GM19397 (cell line): ENCODE results near the gene FGA.
"Not testable (repeated sequence)": the region's sequence is repeated elsewhere in the genome, so short reads cannot be mapped to it uniquely, and the experiment has no call there.

Experiments
- ATAC-seq: cut with Tn5 transposase; IDR thresholded peaks from one replicate; pipeline ENCODE4 v1.9.1; 2021; ENCODE audit warnings: mild to moderate bottlenecking, moderate library complexity; ENCODE audit not compliant: unreplicated experiment

Gene FGA

DNA sequence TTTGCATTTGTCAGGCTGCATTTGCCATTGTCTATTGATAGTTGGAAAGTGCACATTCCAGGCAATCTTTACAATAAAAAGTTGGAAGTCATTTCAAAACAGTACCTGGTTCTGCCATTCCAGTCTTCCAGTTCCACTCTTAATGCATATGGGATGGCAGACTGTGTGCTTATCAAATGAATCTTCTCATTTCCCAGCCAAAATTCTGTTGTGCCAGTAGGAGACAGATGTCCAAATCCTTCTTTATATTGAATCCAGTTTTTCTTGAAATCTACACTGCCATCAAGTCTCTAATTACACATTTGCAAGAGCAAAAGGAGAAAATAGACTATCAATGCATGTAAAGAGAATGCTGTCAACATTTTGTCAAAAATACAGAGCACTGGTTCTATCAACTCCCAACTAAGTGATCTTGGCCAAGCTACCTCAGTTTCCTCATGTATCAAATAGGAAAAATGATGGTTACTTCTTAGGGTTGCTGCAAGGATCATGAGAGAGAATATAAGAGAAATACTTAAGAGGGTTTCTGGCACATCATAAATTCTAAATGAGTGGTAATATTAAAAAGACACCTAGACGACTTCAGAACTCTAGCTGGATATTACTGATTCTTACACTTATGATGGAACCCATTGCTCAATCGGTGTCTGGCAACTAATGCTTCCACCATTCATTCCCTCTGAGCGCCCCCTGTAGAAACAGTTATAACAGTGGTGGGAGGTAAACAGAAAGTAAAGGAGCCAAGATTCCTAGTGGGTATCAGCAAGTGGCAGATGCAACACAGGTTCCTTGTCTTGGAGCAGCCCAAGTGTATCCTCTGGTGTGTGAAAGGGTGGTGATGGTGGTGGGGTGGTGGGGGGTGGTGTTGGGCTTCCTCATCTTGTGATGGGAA is 18.1 kb upstream of the FGA start:
- ATAC-seq: no peak

DNA sequence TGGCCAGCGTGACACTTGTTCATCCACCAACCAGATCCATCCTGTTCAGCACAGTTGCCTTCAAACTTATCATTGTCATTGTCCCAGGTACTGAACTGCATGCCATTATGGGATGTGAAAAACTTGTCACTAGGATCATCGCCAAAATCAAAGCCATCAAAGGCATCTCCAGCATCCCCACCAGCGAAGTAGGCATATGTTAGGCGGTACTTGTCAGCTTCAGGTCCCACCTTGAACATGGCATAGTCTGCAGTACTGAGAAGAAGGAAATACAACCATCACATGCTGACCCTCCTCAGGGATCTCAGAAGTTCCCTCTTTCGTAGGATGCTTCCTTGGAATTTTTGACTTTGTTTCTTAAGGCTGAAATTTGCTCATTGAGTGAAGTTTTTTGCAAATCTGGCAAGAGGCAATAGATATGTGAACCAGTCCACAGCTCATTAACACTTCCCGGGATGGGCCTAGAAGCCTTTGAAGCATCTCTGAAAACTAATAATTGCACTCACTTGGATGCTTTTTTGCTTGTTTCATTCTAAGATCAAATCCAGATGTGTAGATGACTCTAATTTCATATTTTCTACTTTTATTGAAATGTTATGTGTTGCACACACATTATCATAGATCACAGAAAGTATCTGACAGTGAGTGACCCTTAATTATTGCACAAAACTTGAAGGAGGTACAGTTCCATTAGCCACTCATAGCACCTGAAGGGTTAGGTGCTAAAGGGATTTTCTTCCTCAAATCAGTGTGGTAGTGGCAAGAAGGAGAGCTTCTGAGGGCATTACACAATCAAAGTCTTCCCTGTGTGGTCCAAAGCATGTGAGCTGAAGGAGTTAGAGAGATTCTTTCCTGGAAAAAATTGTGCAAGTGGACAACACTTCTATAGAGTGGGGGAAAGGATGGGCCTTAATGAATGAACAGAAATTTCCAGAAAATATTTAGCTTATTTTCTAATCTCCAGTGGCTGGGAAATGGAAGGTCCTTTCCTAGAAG is 16.5 kb upstream of the FGA start:
- no peak for ATAC-seq

DNA sequence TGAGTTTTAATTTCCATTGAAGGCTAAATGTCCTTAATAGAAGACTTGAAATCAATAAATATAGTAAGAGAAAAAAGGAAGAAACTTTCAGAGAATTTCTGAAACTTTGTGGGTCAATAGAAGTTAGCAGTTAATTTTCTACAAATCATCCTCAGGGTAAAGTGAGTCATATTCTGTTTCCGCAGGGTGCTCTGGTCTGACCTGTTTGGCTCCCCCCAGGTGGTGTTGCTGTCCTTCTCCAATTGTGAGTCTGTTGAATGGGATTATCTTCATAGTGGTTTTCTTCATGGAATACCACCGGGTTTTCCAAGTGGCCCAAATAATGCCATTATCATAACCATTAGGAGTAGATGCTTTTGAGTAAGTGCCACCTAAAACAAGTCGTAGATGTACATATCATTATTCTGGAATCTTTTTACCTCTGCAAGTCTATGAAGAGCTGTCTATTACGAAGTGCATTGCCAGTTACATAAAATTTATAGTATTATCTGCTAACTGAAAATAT is 14.2 kb upstream of the FGA start:
- ATAC-seq: no peak

DNA sequence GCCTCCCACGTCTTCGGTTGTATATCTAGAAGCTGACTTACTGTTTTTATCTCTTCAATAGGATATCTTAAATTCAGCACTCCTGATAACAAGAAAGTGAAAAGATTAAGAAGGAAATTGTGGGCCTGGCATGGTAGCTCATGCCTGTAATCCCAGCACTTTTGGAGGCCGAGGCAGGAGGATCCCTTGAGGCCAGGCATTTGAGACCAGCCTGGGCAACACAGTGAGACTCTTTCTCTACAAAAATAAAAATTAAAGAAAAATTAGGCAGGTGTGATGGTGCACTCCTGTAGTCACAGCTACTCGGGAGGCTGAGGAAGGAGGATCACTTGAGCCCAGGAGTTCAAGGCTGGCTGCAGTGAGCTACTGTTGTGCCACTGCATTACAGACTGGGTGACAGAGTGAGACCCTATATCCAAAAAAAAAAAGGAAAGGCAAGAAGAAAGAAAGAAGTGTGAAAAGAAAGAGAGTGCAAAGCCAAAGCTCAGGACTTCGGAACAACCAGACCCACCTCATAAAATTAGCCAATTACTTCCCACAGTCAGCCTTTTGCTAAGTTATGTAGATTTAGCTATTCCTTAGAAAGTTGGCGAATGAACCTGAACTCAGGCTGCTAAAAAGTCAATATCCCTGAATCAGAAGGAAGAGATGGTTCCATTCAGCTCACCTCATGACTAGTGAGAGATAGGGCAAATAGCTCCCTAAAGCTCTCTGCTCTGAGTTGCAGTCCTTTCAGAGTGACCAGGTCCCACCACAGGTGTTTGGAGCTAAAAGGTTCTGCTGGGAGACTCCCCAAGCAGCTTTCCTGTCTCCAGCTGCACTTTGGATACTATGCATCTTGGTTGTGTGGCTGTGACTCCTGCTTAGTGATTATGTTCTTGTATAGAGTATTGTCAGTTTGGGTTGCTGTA is 12.7 kb upstream of the FGA start:
- ATAC-seq: no peak

DNA sequence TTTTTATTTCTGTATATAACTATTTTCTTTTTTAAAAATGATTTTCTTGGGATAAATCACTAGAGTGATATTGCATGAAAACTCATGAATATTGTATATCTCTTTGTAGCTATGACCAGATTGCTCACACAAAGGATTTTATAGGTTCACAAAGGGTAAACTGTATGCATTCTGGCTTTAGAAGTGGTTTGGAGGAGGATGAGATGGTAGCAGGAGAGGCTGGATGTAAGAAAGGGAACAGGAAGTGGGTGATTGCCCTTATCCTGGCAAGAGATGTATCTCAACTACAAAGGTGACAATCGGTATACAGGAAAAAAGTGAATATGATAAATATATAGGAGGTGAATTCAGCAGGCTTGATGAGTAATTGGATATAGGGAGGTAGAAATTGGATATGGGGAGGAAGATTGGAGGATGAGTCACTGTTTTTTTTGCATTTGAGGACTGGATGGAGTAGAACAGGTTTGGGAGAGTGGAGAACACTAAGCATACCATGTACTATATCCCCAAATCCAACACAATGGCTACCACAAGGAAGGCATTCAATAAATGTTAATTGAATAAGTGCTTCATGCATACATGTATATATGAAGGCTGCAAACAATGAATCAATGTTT is 12.0 kb upstream of the FGA start:
- ATAC-seq: no peak

DNA sequence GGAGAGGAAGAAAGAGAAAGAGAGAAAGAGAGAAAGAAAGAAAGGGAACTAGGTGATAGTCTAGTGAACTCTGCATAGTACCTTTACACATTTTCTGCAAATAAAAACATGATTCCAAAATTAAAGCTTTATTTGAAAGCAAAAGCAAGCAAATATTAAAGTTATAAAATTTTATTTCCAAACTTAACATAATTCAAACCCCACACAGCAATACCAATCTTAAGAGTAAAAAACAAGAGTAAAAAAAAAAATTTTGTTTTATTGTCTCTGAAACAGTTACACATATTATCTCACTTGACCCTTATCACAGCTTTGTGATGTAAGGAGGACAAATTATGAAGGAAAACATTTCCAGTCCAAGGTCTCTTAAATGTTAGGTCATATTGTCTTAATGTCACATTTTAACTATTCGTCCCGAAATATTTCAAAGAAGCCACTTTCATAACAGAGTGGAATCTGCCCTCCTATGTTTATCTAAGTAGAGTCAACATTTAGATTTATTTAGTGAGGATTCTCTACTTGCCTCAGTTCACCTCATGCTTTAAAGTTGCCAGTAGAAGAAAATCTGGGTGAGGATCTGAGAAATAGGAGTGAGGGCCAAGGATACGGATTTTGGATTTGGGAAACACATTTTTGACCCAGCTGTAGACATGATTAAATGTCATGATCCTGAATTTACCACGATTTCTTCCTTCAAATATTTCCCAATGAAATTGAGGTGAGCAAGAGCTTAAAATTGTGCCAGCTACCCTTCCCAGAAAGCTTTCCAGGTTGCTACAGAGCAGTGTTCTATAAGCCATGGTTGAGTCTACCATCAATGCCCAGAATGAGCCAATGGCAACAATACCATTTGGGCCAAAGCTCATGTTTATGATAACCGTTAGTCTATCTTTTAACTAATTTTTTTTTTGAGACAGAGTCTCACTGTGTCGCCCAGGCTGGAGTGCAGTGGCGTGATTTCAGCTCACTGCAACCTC is 7.5 kb upstream of the FGA start:
- ATAC-seq: no peak

DNA sequence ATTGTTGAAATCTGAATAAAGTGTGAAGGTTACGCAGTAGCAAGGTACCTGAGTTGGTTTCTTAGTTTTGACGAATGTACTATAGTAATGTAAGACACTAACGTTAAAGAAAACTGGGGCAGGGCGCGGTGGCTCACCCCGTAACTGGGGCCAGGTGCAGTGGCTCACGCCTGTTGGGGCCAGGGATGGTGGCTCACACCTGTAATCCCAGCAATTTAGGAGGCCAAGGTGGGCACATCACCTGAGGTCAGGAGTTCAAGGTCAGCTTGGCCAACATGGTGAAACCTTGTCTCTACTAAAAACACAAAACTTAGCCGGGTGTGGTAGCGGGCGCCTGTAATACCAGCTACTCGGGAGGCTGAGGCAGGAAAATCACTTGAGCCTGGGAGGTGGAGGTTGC is 6.7 kb upstream of the FGA start:
- ATAC-seq: not testable (repeated sequence)

DNA sequence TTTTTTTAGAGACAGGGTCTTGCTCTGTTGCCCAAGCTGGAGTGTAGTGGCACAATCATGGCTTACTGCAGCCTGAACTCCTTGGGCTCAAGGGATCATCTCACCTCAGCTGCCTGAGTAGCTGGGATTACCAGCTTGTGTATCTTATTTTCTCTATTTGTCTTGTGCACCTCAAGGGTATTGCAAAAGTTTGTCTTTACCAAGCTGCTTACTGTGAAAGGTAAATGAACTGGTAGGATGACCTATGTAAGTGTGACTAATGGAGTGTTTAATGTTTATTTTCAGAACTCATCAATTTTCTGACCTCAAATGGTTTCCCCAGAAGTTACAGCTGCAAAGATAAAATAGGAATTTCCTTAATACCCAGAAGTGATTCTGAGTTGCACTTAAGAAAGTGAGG is 5.3 kb upstream of the FGA start:
- ATAC-seq: no peak

DNA sequence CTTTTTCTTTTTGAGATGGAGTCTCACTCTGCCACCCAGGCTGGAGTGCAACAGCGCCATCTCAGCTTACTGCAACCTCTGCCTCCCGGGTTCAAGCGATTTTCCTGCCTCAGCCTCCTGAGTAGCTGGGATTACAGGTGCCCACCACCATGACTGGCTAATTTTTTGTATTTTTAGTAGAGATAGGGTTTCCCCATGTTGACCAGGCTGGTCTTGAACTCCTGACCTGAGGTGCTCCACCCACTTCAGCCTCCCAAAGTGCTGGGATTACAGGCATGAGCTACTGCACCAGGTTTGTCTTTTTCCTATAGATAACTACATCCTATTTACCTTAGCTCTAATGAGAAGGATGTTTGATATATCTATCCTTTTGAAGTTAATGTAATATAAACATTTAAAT is 3.8 kb upstream of the FGA start:
- not testable (repeated sequence) for ATAC-seq

DNA sequence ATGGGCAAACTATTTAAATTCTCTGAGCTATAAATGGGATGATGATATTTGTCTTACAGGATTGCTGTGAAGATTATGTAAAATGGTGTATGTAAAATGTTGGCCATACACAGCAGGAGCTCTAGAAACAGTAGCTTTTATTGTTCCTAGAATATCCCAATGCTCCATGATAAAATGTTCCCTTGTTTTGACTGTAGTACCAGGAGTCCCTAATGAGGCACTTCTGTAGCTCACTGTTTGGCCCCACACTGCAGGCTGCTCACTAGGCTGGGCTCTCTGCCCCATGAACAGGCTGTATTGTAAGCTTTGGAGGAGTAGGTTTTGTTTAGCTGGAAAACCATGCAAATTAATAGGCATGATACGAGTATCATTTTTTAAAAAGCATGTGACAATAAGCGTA is 3.3 kb upstream of the FGA start:
- no peak for ATAC-seq

DNA sequence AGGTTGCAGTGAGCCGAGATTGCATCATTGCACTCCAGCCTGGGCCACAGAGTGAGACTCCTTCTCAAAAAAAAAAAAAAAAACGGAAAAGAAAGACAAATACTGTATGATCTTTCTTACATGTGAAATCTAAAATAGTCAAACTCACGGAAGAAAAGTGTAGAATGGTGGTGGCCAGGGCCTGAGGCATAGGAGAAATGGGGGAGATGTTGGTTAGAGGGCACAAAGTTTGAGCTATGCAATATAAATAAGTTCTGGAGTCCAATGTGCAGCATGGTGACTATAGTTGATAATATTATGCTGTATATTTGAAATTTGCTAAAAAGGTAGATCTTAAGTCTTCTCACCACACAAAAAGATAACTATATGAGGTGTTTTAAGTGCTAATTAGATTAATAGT is 1.3 kb upstream of the FGA start:
- no peak for ATAC-seq

DNA sequence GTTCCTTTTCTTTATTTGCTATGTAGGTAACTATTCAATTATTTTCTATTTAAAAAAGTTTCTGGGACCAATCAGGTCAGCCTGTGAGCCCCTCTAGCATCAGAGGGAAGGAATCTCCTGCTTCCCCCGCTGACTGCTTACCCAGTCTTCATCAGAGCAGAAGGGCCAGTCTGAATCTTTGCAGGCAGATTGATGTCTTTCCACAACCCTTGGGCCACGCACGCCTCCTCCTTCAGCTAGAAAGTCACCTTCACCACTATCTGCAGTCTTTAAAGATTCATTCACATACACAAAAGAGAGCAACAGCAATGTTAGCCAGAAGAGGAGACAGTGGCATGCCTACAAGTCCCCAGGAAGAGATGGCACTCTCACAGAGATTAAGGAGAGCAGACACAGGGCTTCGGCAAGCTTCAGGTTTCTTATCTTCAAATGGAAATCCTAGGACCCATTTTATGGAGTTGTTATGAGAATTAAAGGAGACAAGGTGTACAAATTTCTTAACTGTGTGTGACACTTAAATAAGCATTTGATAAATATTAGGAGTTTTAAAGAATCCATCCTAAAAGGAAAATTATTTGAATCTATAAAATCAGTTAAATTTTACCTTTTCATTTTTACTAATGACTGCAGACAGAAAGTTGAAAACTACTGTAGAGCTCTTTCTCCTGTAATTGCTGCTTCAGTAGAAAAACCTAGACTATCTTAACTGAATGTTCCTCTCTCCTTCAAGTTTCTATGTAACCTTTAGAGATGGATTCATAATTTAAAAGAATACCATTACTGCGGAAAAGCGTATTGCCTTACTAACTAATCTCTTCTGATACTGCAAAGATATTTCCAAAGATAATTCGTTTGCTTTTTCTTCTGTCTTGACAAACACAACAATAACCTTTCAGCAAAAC is 995 bp downstream of the FGA start:
- ATAC-seq: no peak

DNA sequence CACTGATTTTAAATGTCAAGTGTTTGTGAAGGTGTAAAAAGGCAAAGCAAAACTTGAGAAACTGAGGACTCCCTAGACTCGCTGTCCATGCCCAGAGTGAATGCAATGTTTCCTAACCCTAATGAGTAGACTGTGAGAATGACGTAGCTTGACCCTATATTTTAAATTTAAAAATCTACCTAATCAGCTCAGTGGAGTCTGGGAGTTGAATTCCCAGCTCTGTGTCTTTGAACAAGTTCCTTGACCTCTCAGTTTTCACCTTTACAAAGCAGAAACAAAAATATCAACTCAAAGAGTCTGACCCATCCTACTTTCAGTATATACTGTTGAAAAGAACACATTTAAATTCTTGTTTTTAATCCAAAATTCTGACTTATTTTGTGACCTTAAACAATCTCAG is 2.3 kb downstream of the FGA start:
- ATAC-seq: no peak

DNA sequence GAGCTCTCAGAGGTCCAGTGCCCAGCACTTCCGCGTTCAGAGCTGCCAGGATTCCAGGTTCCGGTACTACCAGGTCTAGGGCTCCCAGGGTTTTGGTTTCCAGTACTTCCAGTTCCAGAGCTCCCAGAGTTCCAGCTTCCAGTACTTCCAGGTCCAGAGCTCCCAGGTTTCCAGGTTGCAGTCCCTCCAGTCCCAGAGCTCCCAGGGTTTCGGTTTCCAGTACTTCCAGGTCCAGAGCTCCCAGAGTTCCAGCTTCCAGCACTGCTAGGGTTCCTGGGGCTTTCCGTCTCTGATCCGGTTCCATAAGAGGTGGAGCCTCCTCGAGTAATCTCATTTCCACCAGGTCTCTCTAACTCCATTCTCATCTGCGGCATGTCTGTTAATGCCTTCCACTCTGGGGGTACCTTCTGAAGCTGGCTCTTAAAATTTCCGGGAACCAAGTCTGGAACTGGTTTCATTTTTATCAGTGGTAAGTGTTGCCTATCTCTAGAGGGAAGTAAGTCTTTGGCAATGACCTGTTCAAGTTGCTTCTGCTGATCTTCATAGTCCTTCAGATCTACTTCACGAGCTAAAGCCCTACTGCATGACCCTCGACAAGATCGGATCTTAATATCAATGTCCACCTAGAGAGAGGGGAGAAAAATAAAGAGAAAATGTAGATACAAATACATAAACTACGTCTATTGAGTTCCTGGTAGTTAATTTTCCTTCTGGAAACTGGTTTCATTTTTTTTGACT is 4.1 kb downstream of the FGA start:
- ATAC-seq: no peak

DNA sequence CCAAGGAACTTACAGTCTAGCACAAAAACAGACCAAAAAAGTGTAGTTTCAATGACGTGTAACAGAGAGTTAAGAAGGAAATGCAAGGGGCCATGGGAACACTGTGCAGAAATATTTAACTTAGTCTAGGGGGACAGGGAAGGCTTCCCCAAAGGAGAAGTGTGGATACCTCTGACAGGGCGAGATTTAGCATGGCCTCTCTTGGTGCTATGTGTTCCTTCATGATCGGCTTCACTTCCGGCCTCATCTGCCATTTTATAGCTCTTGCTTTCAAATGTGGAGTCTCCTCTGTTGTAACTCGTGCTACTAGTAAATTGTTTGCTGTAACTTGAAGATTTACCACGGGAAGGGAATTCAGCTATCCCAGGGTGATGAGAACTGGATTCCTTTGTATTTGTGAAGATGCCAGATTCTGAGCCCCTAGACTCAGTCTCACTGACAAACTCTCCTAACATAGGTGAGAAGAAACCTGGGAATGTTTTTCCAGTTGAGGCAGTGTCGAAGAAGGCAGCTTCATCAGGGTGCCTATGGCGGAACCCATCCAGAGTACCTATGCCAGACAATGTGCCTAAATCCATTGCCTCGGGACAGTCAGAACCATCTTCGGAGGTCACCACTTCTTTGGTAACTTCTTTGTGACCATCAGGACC is 5.0 kb downstream of the FGA start:
- no peak for ATAC-seq

DNA sequence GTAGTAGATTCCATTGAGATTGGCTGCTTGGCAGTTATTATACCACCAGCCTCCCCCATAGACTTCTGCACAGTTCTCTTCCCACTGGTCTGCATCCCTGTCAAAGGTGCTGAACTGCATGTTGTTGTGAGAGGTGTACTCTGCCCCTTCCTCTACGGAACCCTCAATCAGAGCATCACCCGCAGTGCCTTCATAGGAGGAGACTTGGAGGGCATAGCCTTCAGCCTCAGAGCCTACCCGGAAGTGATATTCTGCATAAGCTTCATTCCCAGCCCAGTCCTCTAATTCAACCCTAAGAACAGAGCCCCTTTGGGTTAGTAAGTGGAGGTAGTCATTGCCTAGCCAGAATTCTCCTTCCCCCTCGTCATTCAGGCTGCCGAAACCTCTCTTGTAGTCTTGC is 6.3 kb downstream of the FGA start:
- no peak for ATAC-seq

DNA sequence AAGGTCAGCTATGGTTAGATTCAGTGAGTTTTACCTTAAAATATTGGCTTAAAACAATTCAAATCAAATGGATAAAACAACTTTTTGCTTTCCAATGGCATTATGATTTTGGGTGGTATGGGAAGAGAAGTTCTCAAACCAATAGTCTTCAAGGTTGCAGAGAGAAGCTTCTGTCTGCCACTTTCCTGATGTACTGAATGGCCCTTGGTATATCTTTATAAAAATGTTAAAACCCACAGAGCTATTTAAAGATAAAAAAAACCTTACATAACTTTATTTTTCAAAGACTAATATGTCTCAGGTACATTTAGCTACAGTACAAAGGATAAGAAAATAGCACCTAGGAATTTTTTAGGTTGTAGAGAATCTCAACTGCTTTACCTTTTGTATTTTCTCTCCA is 6.9 kb downstream of the FGA start:
- no peak for ATAC-seq
